CD4-positive, alpha-beta T cell treated with Interleukin-15 for 4 hours (primary cell): ENCODE measurements around the gene SHROOM1.

Source experiments
- DNase-seq: peaks from one replicate; pipeline ENCODE4 v3.0.0-alpha.2; 2020; ENCODE audit warnings: low spot score

SHROOM1 gene

GRCh38 chr5:132850066-132850465 is 19.6 kb upstream of the SHROOM1 start:
- DNase-seq, result no peak

DNA sequence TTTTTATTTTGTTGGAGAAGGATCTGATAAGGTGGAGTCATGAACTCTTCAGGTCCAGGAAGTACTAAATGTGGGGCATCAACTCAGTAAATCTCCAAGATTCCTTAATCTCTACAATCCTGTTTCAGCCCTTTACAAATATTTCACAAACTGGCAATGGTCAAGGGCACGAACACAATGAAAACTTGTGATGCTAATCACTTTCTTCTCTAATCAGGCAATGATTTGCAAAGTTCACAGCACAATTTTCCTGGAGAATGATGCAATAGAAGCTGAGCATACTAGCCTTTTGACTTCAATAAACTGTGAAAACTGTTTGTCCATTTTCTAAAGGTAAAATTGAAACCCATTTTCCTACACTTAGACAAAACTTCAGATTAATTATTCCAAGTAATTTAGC is 18.9 kb upstream of the SHROOM1 start:
- DNase-seq, result no peak

DNA sequence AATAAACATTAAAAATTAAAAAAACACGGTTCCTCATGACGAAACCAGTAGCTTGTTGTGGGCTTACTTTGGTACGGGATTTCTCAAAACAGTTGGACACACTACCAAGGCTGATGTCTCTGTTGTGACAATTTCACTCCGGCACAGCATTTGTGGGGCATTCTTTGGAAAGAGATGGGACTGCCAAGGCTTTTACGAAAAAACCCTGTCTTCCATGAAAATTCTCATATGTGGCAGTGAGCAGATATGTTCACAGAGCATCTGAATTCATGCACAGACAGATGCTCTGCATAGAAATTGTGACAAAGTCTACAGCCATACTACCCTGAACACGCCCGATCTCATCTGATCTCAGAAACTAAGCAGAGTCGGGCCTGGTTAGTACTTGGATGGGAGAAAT is 17.8 kb upstream of the SHROOM1 start:
- DNase-seq, result no peak

DNA sequence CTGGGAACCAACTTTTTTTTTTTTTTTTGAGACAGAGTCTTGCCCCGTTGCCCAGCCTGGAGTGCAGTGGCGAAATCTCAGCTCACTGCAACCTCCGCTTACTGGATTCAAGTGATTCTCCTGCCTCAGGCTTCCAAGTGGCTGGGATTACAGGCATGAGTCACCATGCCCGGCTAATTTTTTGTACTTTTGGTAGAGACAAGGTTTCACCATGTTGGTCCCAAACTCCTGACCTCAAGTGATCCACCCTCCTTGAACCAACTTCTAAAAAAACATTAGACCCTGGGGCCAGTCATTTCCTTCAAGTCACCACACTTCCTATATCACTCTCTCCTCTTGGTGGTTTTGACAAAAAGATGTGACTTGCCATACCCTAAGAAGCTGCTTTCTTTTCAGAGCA is 10.9 kb upstream of the SHROOM1 start:
- no peak for DNase-seq

- no peak for DNase-seq
Measured at GRCh38 chr5:132840896-132841295, 10.4 kb upstream of the SHROOM1 start.

GRCh38 chr5:132840313-132840712 is 9.9 kb upstream of the SHROOM1 start:
- no peak for DNase-seq

GRCh38 chr5:132839426-132840301 is 9.2 kb upstream of the SHROOM1 start:
- no peak for DNase-seq

- no peak for DNase-seq
Measured at GRCh38 chr5:132838516-132839282, 8.3 kb upstream of the SHROOM1 start.

- no peak for DNase-seq
Measured at GRCh38 chr5:132837868-132838267, 7.4 kb upstream of the SHROOM1 start.

- no peak for DNase-seq
Measured at GRCh38 chr5:132836852-132837251, 6.4 kb upstream of the SHROOM1 start.

- no peak for DNase-seq
Measured at GRCh38 chr5:132834057-132834456, 3.6 kb upstream of the SHROOM1 start.

DNA sequence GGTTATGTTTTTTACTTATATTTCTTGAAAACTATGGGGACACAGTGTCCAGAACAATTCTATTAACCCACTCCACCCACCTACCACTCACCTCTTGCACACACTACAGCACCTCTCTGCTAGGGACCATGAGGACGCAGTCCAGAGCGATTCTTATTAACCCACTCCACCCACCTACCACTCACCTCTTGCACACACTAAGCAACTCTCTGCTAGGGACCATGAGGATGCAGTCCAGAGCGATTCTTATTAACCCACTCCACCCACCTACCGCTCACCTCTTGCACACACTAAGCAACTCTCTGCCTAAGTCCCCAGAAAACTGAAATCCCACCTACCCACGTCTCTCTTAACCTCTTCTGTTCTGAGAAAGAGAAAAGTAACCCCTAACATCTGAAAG is 2.2 kb upstream of the SHROOM1 start:
- no peak for DNase-seq

DNA sequence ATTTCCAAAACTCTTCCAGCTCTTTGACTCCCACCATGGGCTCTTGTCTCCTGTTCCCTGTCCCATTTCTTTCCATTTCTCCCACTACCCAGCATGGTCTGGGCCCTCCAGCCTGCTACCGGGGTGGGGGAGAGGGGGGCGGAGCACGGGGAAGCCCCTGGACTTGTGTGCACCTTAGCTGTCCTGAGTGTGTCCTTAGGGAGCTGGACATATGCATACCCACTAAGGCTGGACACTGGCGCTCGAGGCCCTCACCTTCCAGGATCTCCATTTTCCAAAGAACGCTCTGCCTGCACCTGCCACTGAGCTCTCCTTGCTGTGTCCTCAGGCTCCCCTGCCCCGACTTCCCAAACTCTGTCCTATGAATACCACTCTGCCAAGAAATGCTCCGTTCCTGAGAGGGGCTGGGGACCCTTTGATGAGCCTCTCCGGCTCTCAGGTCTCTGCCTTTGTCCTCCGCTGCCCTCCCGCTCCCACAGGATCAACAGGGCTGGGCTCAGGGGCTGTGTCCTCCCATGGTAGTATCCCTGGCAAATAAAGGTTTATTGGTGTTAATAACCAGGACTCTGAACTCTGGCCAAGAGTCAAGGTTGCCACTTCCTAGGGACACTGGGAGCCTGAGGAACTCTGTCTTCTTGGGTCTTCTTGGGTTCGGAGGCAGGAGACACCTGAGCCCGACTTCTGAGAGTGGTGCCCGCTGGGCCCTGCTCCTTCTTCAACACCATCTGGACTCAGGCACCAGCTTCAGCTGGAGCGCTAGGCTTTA is 831 bp upstream of the SHROOM1 start:
- no peak for DNase-seq

GRCh38 chr5:132829742-132830435 is 558 bp downstream of the SHROOM1 start:
- DNase-seq, result peak; percentile 64

- no peak for DNase-seq
Measured at GRCh38 chr5:132828846-132829494, 1.5 kb downstream of the SHROOM1 start.

DNA sequence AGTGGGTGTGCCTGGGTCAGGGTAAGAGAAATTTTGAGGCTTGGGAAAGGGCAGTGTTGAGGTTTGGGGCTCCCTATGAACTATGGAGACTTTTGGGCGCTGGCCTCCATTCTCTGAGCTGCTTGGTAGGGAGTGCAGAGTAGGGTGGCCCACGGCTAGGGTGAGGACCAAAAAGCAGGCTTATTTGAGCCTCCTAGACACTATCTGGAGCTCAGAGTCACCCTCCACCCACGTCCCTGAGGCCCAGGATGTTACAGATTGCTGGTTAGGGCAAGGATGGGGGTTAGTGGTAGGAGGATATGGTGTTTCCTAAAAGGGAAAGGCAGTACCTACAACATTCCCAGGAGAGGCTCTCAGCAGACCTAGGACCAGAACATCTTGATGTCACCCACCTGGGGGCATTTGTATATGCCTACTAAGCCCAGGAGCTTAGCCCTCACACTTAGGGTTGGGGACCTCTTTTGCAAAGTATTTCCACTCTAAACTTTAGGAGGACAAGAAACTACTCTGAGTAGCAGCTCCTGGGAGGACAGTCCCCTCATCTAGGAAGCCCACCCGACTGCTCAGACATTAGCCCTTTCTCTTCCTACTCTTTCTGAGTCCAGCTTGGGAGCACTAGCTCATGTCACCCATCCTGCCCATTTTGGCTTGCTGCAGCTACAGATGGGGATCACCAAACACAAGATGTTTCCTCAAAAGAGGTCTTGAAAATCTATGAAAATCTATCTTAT is 2.3 kb downstream of the SHROOM1 start:
- no peak for DNase-seq

GRCh38 chr5:132826424-132827082 is 3.9 kb downstream of the SHROOM1 start:
- no peak for DNase-seq

DNA sequence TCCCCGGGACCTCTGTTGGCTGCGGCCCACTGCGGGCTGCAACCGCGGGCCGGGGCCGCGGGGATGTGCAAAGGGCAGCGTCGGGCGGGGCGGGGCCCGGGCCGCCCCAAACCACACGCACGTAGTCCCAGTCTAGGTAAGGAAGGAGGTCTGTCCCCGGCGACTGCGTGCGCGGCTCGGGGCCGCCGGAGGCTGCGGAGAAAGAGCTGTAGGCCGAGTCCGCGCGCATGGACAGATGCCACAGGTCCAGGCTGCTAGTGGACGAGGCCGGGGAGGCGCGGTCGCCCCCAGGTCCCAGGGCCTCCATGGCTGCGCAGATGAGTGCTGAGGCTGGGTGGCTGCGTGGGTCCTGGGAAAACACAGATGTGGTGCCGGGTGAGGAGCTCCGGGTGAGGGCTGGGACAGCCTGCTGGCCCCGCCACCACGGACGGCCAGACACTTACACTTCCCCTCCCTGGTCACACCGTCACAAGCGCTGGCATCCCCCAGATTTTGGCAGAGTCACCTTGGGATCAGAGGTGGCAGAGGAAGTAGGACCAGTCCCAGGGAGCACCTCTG is 4.5 kb downstream of the SHROOM1 start:
- DNase-seq, result no peak

DNA sequence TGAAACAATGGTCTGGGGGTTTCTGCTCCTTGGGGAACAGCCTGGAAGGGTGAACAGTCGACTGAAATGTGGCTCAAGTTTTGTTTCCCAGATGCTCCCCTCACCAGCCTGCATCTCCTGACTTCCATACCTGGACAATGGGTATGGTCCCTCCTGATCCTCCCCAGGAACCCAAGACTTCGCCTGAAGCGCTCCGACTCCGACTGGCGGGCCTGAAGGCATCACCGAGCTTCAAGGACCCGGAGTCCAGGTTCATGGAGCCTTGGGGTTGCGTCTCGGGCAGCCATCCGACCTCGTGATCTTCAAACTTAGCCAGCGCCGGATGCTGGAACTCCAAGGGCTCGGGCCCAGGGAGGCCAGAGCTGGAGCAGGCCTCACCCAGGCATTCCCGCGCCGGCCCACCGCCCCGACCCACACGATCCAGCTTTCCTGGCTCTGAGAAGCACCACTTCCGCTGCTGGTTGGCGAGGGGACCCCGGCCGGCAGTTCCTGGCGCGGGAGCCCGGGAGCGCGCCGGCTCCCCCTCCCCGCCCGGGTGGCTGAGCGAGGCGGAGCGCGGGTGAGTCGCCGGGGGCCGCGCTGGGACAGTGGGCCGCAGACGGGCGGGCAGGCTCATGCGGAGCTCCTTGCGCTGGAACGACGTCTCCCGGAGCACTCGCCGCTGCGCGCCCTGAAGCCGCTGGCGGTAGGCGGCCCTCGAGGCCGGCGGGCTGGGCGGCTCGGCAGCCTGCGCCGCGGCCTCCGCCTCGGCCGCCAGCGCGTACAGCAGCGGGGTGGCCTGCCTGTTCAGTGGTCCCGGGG is 5.2 kb downstream of the SHROOM1 start:
- no peak for DNase-seq
